Stimulated activated CD4-positive, alpha-beta T cell treated with anti-CD3 and anti-CD28 coated beads, Interleukin-4, amount 100 ng/mL, for 24 hours (primary cell): ENCODE data around the gene CACNB2.
"Not testable (repeated sequence)": the region's sequence is repeated elsewhere in the genome, so short reads cannot be mapped to it uniquely, and the experiment has no call there.

Source experiments
- DNase-seq: peaks from one replicate; pipeline ENCODE4 v3.0.0-alpha.2; 2020

CACNB2 gene

DNA sequence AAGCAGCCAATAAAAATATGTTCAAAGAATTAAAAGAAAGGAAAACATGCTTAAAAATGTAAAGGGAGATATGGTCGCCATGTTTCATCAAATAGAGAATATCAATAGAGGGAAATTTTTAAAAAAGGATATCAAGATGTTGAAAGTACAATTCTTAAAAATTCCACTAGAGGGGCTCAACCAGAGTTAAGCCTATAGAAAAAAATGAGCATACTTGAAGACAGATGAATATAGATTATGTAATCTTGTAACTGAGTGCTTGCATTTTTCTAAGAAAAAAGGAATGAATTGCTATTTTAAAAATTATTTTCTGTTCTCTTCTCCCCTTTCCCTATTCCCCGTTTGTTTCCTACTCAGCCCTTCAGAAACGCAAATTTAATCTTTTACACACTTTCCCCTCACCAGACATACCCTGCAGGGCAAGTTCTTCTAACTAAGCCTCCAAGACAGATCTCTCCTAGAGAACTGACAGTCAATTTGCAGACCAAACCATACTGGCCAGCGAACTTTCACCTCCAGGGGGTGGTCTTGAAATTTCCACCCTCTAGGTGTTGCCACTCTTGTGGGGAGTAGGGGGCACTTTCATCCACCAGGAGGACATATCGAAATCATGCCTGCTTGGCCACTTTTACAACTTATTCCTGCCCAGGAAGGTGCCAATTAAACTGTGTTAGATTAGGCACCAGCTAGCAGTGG lies 443.5 kb downstream of the CACNB2 start:
- DNase-seq: no peak

DNA sequence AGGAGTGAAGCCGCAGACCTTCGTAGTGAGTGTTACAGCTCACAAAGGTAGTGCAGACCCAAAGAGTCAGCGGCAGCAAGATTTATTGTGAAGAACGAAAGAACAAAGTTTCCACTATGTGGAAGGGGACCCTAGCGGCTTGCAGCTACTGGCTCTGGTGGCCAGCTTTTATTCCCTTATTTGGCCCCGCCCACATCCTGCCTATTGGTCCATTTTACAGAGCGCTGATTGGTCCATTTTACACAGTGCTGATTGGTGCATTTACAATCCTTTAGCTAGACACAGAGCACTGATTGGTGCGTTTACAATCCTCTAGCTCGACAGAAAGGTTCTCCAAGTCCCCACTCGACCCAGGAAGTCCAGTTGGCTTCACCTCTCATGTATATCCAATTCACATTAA lies 446.4 kb downstream of the CACNB2 start:
- not testable (repeated sequence) for DNase-seq

DNA sequence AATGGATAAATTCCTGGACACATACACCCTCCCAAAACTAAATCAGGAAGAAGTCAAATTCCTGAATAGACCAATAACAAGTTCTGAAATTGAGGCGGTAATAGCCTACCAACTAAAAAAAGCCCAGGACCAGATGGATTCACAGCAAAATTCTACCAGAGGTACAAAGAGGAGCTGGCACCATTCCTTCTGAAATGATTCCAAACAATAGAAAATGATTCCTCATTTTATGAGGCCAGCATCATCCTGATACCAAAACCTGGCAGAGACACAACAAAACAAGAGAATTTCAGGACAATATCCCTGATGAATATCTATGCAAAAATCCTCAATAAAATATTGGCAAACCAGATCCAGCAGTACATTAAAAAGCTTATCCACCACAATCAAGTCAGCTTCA lies 450.9 kb downstream of the CACNB2 start:
- DNase-seq: not testable (repeated sequence)
